GM19238 (cell line): Measurements from ENCODE around the gene HEXD.
"Not testable (repeated sequence)": the region's sequence is repeated elsewhere in the genome, so short reads cannot be mapped to it uniquely, and the experiment has no call there.

Source experiments
- DNase-seq: peaks from one replicate; pipeline ENCODE4 v3.0.0; 2011; ENCODE audit warnings: low spot score; ENCODE audit not compliant: insufficient read length

The HEXD gene

DNA sequence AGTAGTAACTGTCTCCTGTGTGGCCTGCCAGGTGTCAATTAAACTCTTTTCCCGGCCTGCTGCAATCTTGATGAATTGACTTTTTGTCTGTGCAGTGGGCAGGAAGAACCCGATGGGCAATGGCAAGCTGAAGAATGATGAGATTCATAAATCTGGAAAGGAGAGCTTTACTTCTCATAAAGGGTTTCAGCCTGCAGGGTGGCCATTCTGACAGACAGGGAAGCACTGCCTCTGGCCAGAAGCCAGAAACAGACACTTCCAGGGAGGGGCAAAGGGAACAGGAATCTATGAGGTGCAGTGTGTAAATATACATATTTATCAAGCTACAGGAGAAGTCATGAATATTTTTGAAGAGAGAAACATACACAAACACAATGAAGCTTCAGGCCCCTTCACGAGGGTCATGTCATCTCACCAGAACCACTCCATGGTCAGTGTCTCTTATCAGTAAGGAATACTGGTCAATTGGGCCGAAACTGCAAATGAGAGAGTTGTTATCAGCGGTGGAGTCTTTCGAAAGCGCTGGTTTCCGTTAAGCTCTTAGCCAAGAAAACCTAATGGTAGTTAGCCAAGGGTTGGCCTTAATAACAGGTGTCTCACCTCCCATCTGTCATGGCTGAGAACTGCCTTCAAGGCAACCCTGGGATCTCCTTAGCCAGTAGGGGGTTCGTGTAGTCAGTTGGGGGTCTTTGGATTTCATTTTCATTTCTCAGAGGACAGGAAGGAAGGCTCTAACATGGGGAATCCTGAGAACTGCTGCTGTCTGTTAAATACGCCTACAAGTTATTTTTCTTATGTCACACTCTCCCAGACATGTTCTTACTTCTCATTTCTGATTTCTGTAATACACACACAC, 39.2 kb downstream of the HEXD start:
- DNase-seq = no peak

DNA sequence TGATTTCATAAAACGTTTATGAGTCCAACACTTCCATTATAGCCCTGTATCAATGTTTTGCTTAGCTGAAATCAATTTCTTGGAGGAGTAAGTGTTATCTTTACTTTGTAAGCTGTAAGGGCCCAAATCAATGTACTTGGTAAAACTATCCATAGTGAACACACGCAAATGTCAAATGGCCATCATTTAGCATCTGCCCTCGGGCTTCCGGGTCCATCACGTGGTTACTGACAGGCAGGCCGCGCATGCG, 39.7 kb downstream of the HEXD start:
- no peak for DNase-seq

DNA sequence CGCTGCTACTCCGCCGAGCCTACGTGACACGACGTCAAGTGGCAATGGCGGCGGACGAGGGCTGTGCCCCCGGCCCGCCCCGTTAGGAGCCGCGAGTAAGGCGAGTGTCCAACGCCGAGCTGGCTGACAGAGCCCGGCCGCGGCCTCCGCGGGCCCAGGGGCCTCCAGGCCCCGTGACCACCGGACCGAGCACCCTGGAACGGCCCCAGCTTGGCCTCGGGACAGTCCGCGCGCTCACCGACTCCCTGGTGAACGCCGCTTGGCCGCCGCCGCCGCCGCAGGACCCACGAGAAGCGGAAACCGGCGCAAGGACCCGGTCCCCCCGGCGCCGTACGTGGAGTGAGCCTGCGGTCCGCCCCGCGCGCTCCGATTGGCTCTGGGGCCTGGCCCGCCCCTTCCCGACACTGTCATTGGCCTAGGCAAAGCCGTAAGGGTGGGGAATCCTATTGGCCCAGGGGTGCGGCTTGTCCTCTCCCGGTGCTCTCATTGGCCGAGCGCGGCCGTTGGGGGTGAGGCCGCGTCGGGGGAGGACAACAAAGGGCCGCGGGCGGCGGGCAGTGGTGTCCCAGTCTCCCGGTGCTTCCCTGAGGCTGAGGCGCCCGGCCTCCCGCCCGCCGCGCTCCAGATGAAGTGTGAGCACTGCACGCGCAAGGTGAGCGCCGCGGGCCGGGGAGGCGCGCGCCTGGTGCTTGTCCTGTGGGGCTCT, 40.2 kb downstream of the HEXD start, which contains the start of gene NARF:
Gene NARF, plus strand, starts transcription at position 563 of the 706 bp plus-strand sequence. Its CDS starts 63 bp downstream, at position 626.
- peak; percentile 99 for DNase-seq

DNA sequence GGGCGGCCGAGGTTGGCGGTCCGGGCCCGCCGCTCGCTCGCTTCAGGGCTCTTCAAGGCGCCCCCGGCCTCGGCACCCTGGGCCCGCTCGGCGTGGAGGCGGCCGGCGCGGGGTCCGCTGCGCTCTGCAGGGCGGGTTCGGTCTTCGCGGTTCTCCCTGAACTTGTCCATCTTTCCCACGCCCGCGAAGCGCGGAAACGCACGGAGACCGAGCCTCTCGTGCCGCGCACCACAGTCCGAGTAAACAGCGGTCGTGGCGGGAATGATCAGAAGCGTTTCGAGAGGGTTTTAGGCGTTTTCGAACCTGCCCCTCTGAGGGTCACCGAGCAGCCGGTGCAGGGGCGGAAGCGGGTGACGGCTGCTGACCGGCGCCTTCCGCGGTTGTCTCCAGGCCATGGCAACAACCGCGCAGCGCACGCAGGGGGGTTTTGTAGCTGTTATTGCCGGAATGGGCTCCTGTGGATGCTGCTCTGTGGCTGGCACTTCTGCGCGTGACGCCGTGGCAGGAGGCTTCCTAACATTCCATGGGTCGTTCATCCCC, 40.8 kb downstream of the HEXD start:
- DNase-seq = no peak

DNA sequence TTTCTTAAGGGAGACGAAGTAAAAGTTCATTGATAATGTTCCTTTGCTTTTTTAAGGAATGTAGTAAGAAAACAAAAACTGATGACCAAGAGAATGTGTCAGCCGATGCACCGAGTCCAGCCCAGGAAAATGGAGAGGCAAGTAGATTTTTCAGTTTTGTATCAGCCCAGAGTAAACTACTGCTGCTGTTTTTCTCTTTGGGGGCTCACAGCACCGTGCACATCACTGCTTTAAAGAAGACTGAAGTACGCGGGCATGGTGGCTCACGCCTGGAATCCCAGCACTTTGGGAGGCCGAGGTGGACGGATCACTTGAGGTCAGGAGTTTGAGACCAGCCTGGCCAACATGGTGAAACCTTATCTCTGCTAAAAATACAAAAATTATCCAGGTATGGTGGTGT, 41.8 kb downstream of the HEXD start:
- not testable (repeated sequence) for DNase-seq

DNA sequence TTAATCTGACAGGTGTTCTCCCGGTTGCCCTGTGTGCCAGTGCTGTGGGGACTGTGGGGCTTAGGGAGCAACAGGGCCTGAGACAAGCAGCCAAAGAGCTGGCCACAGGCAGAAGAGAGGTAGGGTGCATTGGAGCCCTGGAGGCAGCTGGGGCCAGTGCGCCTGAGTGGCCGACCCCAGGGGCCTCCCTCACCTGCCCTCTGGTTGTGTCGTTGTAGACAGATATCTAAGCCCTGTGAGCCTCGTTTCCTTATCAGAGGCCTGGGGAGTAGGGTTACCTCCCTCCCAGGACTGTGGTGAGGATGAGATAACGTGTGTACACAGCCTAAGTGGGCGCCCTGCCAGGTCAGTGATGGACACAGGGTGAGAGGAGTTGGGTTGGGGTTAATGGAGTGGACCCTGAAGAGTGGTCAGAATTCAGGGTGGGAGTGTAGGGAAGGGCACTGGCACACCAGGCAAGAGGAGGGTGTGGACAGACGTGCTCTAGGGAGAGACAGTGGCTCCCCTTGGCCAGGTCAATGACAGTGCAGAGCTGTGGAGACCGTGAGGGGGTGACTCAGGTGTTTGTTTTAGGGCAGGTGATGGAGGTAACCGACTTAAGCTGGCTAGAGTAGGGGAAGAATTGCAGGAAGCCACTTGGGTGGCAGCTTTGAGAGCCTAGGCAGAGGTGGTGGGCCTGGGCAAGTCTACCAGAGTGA, 43.8 kb downstream of the HEXD start:
- no peak for DNase-seq

DNA sequence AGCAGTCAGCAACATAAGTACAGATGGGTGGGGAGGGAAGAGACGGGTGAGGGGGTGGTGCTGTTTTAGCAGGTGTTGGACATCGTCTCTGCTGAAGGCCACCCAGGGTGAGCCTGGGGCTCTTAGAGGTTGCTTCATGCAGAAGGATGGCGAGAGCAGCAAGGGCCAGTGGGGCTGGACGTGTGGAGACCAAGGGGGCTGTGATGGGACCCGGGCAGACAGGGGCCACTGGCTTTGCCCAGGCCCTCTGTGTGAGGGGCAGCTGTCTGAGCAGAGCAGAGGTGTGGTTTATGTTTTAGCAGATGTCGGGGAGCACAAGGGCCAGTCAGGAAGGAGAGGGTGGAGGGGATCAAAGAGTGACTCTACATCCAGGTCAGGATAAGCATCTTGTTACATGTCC, 45.2 kb downstream of the HEXD start:
- DNase-seq = no peak

DNA sequence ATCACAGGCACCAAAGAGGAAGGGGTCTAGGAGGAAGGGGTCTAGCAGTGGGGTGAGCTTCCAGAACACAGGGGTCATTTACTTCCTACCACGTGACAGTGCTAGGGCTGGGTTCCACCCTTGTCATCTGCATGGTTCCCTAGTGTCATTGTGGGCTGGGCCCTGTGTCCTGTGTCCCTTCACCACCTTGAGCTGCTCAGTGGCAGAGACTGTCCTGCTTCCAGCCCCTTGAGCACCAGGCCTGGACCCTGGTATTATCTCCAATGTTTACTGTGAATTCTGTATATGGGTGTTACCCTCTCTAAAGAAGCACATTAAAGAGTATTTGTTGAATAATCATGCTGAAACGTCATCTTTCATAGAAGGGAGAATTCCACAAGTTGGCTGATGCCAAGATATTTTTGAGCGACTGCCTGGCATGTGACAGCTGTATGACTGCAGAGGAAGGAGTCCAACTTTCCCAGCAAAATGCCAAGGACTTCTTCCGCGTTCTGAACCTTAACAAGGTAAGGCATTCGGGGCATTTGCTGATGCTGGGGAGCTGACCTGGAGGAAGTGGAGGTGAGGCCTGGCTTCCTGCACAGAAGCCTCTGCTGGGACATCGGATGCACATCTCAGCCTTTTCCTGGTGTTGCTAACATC, 45.9 kb downstream of the HEXD start:
- no peak for DNase-seq

DNA sequence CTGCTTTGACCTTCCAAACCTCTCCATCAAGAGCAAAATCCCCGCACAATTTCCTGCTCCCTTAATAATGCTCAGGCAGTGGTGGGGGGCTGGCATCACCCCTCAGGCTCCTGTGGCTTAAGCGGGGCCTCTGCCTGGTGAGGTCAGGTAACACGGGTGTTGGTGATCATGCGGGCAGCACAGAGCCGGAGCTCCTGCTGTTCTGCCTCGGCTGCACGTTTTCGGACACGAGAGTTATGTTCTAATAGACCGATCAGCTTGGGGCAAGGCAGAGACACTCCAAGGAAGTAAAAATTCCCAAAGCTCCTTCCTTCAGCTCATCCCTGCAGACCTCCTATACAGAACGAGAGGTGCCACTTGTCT, 46.4 kb downstream of the HEXD start:
- no peak for DNase-seq

DNA sequence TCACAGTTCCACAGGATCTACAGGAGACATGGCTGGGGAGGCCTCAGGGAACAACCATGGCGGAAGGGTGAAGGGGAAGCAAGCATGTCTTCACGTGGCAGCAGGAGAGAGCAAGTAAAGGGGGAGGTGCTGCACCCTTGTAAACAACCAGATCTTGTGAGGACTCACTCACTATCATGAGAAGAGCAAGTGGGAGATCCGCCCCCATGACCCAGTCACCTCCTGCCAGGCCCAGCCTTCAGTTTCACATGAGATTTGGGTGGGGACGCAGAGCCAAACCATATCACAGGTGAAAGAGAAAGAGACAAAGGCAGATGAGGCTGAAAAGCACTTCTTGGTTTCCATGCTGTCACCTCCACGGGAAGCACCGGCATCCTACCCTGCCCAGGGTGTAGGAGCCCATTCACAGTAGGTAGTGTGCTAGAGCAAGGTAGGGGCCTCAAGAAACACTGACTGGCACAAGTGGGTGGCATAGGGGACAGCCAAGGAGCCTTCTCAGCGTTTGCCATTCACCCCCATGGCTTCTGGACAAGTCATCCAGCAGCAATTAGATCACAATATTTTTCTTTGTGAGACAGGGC, 47.0 kb downstream of the HEXD start:
- DNase-seq = no peak

DNA sequence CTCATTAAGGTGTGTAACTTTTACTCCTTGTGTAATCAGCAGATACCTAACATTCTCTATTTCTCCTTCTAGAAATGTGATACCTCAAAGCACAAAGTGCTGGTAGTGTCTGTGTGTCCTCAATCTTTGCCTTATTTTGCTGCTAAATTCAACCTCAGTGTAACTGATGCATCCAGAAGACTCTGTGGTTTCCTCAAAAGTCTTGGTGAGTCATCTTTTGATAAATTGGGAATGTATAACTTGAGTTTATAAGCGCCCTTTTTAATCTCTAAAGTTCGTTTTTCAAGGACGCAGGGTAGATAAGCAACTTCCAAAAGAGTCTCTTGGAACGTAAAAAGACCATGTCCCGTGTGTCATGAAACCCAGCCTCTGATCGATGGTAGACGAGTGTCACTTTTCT, 50.5 kb downstream of the HEXD start:
- no peak for DNase-seq

DNA sequence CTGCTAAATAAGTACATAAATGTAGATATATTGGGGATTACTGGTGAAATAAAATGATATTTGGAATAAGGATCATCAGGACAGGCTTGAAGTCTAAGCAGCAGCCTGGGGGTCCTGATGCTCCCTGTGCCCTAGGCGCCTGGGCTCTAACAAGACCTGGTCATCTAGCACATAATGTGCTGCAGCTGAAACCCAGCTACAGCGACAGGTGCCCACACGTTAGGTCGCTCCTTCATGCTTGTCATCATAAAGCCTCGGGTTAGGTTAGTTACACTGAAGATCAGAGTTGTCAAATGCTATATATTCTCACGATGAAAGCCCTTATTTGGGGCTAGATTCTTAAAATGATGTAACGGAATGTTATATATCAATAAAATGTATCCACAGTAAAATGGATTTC, 51.9 kb downstream of the HEXD start:
- no peak for DNase-seq

DNA sequence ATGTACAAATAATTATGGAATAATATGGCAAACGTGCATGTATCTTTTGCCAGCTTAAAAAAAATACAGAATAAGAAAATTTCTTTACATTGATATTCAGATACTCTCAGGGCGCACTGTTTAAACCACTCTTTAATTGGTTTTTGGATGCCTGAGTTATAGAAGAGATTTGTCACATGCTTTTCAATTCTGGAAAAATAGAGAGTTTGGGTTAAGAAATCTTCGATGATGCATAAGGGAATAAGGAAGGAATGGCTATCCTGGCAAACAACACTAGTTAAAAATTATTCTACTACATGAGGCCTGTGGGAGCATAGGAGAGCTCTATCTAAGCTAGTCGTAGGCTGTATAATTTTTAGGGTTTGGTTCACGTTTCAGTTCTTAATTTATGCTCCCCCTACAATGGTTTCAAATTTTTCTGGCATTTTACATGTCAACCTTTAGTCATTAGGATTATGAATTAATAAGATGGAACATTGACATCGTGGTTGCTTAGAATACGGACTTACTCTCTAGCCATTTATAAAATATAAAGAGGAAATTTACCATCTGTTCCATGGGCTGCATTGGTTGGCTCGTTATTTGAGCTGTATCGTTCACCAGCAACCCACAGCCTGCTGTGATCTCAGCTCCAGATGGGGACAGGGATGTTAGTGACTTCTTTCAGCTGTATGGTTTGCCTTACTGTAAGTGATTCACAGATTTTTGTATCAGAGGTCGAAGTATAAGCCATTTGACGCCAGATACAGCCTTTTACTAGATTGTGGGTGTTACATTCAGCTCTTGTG, 56.3 kb downstream of the HEXD start:
- no peak for DNase-seq

DNA sequence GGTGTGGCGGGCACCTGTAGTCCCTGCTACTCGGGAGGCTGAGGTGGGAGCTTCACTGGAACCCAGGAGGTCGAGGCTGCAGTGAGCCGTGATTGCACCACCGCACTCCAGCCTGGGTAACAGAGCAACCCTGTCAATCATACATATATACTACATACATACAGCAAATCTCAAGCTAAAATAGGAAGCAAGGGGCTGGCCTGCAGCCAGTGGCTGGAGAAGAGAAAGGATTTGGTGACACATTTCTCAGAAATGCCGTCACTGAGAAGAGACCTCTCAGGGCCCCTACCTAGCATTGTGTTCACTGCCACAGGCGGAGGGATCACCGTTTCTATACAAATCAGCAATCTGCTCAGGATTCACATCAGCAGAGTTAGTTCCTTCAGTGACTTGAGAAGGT, 57.3 kb downstream of the HEXD start:
- no peak for DNase-seq

DNA sequence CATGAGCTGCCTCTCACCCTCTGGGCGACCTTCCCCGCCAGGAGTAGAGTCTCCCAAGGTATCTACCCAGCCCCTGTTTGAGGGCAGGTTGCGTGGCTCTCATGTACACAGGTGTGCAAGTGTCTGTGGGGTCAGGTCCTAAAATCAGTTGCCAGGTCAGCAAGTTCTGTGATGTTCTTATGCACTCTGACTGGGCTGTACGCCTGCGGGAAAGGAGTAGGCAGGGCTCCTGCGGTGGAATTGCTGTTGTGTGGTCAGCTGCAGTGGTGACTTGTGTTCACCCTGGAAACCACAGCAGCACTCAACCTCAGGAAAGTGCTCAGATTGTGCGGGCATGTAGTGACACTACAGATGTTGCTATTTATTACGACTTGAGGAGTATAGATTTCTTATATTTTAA, 59.8 kb downstream of the HEXD start:
- DNase-seq = no peak

DNA sequence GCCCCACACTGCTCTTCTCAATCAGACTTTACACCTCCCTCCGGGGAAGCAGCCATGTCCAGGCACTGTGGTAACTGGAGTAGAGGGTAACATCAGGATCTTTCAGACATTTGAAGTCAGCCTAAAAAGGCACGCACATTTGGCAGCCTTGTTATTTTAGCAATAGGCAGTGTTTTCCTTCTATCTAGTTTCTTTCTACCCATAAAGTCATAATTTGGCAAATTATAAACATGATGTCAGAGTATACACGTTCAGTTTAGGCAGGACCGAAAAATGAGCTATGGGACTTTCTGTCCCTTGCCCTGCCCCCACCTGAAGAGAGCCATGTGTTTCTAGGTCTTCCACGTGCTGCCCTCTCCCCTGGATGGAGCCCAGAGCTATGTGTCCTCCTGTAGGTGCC, 61.5 kb downstream of the HEXD start:
- DNase-seq = no peak

DNA sequence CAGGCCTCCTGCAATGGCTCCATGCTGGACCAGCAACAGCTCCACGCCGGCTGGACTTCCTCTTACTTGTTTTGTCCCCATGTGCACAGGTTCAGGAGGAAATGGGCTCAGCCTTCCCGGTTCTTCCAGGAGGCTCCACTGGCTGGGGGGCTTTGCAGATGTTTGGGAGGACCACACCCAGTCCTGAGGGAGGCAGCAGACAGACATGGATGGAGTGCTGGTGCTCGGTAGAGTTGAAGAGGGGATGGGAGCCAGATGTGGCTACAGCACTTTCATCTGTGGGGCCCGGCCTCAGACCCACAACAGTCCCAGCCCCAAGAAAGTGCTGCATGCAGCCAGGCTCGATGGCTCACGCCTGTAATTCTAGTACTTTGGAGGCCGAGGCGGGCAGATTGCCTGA, 62.2 kb downstream of the HEXD start:
- DNase-seq = no peak

DNA sequence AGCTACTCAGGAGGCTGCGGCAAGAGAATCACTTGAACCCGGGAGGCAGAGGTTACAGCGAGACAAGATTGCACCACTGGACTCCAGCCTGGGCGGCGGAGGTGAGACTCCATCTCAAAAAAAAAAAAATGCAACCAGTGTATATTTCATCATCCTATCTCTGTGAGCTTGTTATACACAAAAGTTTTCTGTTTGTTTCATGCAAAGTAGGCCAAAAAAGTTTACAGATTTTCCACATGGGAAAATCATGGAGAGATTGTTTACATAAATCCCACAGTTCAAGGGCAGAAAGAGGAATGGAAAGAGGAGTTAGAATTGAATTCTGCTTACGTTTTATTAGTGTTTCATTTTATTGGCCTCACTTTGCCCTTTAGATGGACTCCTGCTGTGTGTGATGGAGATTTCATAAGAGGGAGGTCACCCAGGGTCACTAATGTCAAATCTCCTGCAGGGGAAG, 65.1 kb downstream of the HEXD start:
- no peak for DNase-seq

DNA sequence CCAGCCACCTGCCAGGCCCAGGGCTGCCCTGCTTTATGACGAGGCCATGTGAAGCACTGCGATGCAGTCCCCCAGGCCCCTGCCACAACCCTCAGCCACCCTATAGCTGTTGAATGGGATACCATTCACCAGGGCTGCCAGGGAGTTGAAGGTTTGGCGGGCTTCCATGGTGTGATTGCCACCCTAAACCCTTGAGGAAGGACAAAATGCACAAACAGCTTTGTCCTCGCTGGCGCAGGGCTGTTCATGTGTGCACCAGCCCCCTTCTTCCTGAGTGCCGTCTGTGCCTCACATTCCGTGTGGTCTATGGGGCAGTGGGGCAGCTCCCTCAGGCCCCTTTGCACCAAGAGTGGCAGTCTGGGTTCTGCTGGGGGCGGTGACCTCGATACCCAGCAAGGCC, 65.7 kb downstream of the HEXD start:
- DNase-seq = no peak

DNA sequence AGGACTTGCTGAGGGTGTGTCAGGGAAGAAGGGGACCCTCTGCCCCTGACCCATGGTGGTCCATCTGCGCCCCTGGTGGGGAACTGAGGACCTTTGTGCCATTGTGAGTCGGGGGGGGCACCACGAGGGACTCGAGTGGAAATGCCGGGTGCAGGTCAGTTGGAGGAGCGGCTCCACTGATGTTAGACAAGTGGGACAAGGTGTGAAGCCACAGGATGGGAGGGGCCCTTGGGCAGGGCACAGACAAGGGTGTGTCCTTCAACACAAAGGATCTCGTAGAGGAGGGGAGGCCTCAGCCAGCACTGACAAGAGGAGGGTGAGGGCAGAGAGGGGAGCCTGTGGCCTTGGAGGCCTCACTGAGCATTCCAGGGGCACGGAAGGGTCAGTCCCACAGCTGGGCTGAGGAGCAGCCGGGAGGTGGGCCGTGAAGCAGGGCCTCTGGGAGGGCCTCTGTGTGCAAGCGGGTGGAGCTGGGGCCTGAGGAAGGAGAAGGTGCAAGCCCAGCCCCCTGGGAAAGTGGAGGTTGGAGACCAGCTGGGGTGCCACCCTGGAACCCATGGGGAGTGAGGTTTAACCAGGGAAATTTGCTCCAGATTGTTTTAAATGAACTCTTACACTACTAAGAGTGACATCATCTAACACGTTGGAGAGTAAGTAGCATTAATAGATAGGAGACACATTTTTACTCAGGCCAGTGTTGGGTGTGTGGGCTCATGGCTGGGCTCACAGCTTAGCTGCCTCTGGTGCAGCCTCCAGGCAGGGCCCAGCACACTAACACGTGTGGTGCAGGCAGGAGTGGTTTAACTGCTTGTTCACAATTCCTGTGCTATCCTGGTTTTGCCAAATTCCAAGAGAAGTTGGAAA, 68.3 kb downstream of the HEXD start:
- no peak for DNase-seq
